H9 (cell line): ENCODE data around the gene ZRANB1. TPM values are rescaled to one million over a fixed set of nuclear protein-coding genes. Genes with fewer than 3 reads are reported as not detected.
A peak's percentile ranks its signal among the peaks of the same experiment; 100 is the strongest.

ENCODE experiments used
- DNase-seq: peaks from one replicate; pipeline ENCODE4 v3.0.0-alpha.2; 2017
- H2AFZ ChIP-seq: one replicate; pipeline ENCODE4 v1.6.1; 2013; ENCODE audit warnings: mild to moderate bottlenecking, low read length, control low read depth, moderate library complexity
- H2AK5ac ChIP-seq: 2 replicates; pipeline ENCODE4 v1.6.1; 2013; ENCODE audit warnings: low read length, control low read depth, mixed read lengths; ENCODE audit not compliant: insufficient read length
- H2BK120ac ChIP-seq: one replicate; pipeline ENCODE4 v1.6.1; 2013; ENCODE audit warnings: low read depth, mild to moderate bottlenecking, low read length, control low read depth, inconsistent platforms; ENCODE audit not compliant: poor library complexity, severe bottlenecking
- H2BK12ac ChIP-seq: 2 replicates; pipeline ENCODE4 v1.6.1; 2013; ENCODE audit warnings: low read length, control low read depth, mixed read lengths, low read depth; ENCODE audit not compliant: insufficient read length
- H2BK15ac ChIP-seq: 2 replicates; pipeline ENCODE4 v1.6.1; 2013; ENCODE audit warnings: low read depth, low read length, control low read depth
- H2BK20ac ChIP-seq: one replicate; pipeline ENCODE4 v1.6.1; 2013; ENCODE audit warnings: low read depth, mild to moderate bottlenecking, low read length, control low read depth, inconsistent platforms; ENCODE audit not compliant: poor library complexity, severe bottlenecking
- H2BK5ac ChIP-seq: 2 replicates; pipeline ENCODE4 v1.6.1; 2013; ENCODE audit warnings: low read length, control low read depth, mixed read lengths; ENCODE audit not compliant: insufficient read length
- H3K14ac ChIP-seq: 2 replicates; pipeline ENCODE4 v1.6.1; 2013; ENCODE audit warnings: low read length, control low read depth; ENCODE audit not compliant: insufficient read depth
- H3K18ac ChIP-seq: 2 replicates; pipeline ENCODE4 v1.6.1; 2013; ENCODE audit warnings: low read depth, mild to moderate bottlenecking, mixed read lengths, low read length, control low read depth; ENCODE audit not compliant: insufficient read length
- H3K23ac ChIP-seq: 2 replicates; pipeline ENCODE4 v1.6.1; 2013; ENCODE audit warnings: low read length, control low read depth, mixed read lengths, low read depth; ENCODE audit not compliant: insufficient read length
- H3K23me2 ChIP-seq: 2 replicates; pipeline ENCODE4 v1.6.1; 2013; ENCODE audit warnings: low read depth, mild to moderate bottlenecking, mixed read lengths, low read length, control low read depth; ENCODE audit not compliant: insufficient read length, poor library complexity, severe bottlenecking
- H3K27ac ChIP-seq: 2 replicates; pipeline ENCODE4 v1.5.1; 2013; ENCODE audit warnings: low read length, control low read depth, mixed read lengths, low read depth; ENCODE audit not compliant: insufficient read length
- H3K27me3 ChIP-seq: 2 replicates; pipeline ENCODE4 v1.6.1; 2013; ENCODE audit warnings: low read length, control low read depth, inconsistent platforms; ENCODE audit not compliant: insufficient read depth
- H3K4ac ChIP-seq: 2 replicates; pipeline ENCODE4 v1.6.1; 2013; ENCODE audit warnings: low read depth, mild to moderate bottlenecking, control low read depth, inconsistent platforms, low read length, moderate library complexity
- H3K4me1 ChIP-seq: 2 replicates; pipeline ENCODE4 v1.6.1; 2013; ENCODE audit warnings: low read length, control low read depth, inconsistent platforms; ENCODE audit not compliant: insufficient read depth
- H3K4me2 ChIP-seq: 2 replicates; pipeline ENCODE4 v1.6.1; 2013; ENCODE audit warnings: low read length, control low read depth, mixed read lengths; ENCODE audit not compliant: insufficient read length, insufficient read depth
- H3K56ac ChIP-seq: 2 replicates; pipeline ENCODE4 v1.6.1; 2013; ENCODE audit warnings: low read depth, mild to moderate bottlenecking, mixed read lengths, low read length, control low read depth; ENCODE audit not compliant: insufficient read length
- H3K79me1 ChIP-seq: 2 replicates; pipeline ENCODE4 v1.6.1; 2013; ENCODE audit warnings: low read depth, mild to moderate bottlenecking, moderate library complexity, low read length, control low read depth, inconsistent platforms; ENCODE audit not compliant: insufficient read depth, poor library complexity, severe bottlenecking
- H3K79me2 ChIP-seq: 2 replicates; pipeline ENCODE4 v1.6.1; 2013; ENCODE audit warnings: low read length, control low read depth, inconsistent platforms; ENCODE audit not compliant: insufficient read depth
- H3K9ac ChIP-seq: 2 replicates; pipeline ENCODE4 v1.6.1; 2013; ENCODE audit warnings: low read length, control low read depth, mixed read lengths; ENCODE audit not compliant: insufficient read length; ENCODE audit errors: extremely low read depth
- H3K9me3 ChIP-seq: one replicate; pipeline ENCODE4 v1.6.1; 2013; ENCODE audit warnings: low read depth, low read length, inconsistent platforms; ENCODE audit not compliant: control insufficient read depth
- H3T11ph ChIP-seq: one replicate; pipeline ENCODE4 v1.6.1; 2013; ENCODE audit warnings: mild to moderate bottlenecking, low read length, control low read depth, inconsistent platforms
- H4K20me1 ChIP-seq: one replicate; pipeline ENCODE4 v1.6.1; 2013; ENCODE audit not compliant: control insufficient read depth, insufficient read length, insufficient read depth
- H4K5ac ChIP-seq: 2 replicates; pipeline ENCODE4 v1.6.1; 2013; ENCODE audit warnings: low read depth, mild to moderate bottlenecking, mixed read lengths, low read length, control low read depth; ENCODE audit not compliant: insufficient read length
- H4K8ac ChIP-seq: replicated peaks from 2 replicates; pipeline ENCODE4 v1.6.1; 2013; ENCODE audit warnings: low read length, control low read depth, mixed read lengths, low read depth; ENCODE audit not compliant: insufficient read length
- H4K91ac ChIP-seq: 2 replicates; pipeline ENCODE4 v1.6.1; 2013; ENCODE audit warnings: low read depth, mild to moderate bottlenecking, moderate library complexity, mixed read lengths, low read length, control low read depth; ENCODE audit not compliant: insufficient read length
- H3K27ac Mint-ChIP-seq, 3 experiments: 2 replicates in 2 of 3; 3 replicates in 1 of 3; pipeline ENCODE4 v1.8.0; 2020 to 2021; ENCODE audit warnings: mixed read lengths in 3 of 3, mild to moderate bottlenecking in 1 of 3, moderate library complexity in 1 of 3
- H3K27me3 Mint-ChIP-seq: 2 replicates; pipeline ENCODE4 v1.8.0; 2021; ENCODE audit warnings: low read depth, mild to moderate bottlenecking, moderate library complexity, mixed read lengths
- H3K36me3 Mint-ChIP-seq, 3 experiments: 2 replicates in 2 of 3; 3 replicates in 1 of 3; pipeline ENCODE4 v1.8.0; 2020 to 2021; ENCODE audit warnings: low read depth in 3 of 3, mixed read lengths in 3 of 3; ENCODE audit not compliant: insufficient read depth in 1 of 3
- H3K4me1 Mint-ChIP-seq, 2 experiments: 2 replicates each; pipeline ENCODE4 v1.8.0; 2020; ENCODE audit warnings: mixed read lengths in 2 of 2
- H3K4me3 Mint-ChIP-seq, 2 experiments: 2 replicates in 1 of 2; 3 replicates in 1 of 2; pipeline ENCODE4 v1.8.0; 2020 to 2021; ENCODE audit warnings: mild to moderate bottlenecking in 2 of 2, mixed read lengths in 2 of 2, moderate library complexity in 1 of 2
- H3K9me3 Mint-ChIP-seq, 2 experiments: 2 replicates in 1 of 2; 3 replicates in 1 of 2; pipeline ENCODE4 v1.8.0; 2020; ENCODE audit warnings: mild to moderate bottlenecking in 2 of 2, mixed read lengths in 2 of 2, moderate library complexity in 1 of 2
- CTCF ChIP-seq: fragments of 200-600 bp; sonication (generic); conservative IDR thresholded peaks from 3 replicates; pipeline ENCODE4 v1.8.0; 2021; ENCODE audit warnings: antibody characterized with exemption, mild to moderate bottlenecking
- WGBS: extraction: QIAGEN DNeasy Blood & Tissue Kit; methylation state at CpG from one replicate; pipeline ENCODE4 v1.1.7; 2013; ENCODE audit warnings: missing lambda C conversion rate, low lambda C conversion rate, mixed read lengths; ENCODE audit not compliant: insufficient read length; ENCODE audit errors: extremely low coverage; 5-methylcytosine and 5-hydroxymethylcytosine counted together
- total RNA-seq: library from RNA; stranded (reverse); gene quantifications from 2 replicates; pipeline ENCODE4 v1.2.1, GENCODE V29; 2021

The ZRANB1 gene
- total RNA-seq, 1 experiment from 2014 or later, result 17.4 TPM

DNA sequence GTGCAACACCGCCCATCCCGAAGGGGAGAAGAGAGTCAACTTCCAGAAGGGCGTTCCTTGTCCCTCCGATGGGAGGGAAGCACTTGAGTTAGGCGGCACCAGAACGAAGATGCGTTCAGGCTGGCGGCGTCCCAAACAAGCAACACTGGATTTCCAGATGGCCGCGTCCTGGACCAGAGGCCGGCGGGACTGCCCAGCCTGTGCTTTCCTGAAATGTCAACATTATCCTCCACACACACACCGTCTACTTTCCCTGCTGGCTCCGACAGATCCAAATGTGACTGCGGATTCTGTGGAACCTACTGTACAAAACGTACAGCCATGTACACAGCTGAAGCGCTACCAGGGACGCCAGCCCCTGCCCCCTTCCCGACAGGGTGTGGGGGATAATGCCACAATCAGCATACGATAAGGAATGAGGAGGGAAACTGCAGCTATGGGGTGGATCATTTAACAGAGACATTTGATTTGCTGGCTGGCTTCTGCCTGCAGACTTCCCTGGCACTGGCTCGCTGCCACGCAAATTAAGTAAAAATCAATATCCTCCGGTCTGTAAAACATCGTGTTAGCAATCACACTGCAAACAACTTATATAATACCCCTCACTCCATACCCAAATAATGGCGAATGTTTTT is 82.1 kb downstream of the ZRANB1 start:
- Mint-ChIP-seq H3K36me3 (peaks cover 69 to 80% (median 78%) of the 10 kb centered on the region in 3 experiments), H3K4me3 (no peak overlapping the region), H3K27ac (peak overlapping the region; percentile 2 to 84 (median 54); a peak in 3 of 7 replicates)

More for the DNA sequence above, 82.1 kb downstream of the ZRANB1 start:
- Histone ChIP-seq H3K14ac (no peak overlapping the region), H3K27me3 (no peaks in the 10 kb centered on the region), H3K27ac (no peak overlapping the region), H2BK12ac (no peak overlapping the region), H3K23me2 (no peaks in the 10 kb centered on the region), H4K5ac (no peak overlapping the region), H3K23ac (no peak overlapping the region), H3K4me2 (no peak overlapping the region), H2BK15ac (no peak overlapping the region), H2AFZ (no peak overlapping the region), H3K9me3 (no peaks in the 10 kb centered on the region), H3K79me2 (peaks cover 55% of the 10 kb centered on the region; the same call in 1 of the 2 replicates), H2BK120ac (no peak overlapping the region), H2AK5ac (no peak overlapping the region), H3K4me1 (peaks cover under 1% of the 10 kb centered on the region; the same call in 1 of the 2 replicates), H3K9ac (no peak overlapping the region), H3K79me1 (peaks cover 7% of the 10 kb centered on the region), H2BK5ac (no peak overlapping the region), H4K8ac (no peak overlapping the region), H3K18ac (no peak overlapping the region), H3T11ph (no peak overlapping the region), H4K91ac (no peak overlapping the region), H3K4ac (no peak overlapping the region), H4K20me1 (no peaks in the 10 kb centered on the region), H3K56ac (no peak overlapping the region), H2BK20ac (no peak overlapping the region)
- TF ChIP-seq CTCF, result no peak
- WGBS, result no CpG with 5 or more reads among the region's 26 CpGs
- no peak for DNase-seq
- Mint-ChIP-seq H3K4me1 (peaks cover 19 to 36% of the 10 kb centered on the region in 2 experiments), H3K27me3 (peaks cover 4% of the 10 kb centered on the region), H3K9me3 (peaks cover 19 to 20% of the 10 kb centered on the region in 2 experiments)
